ENCODE measurements around the gene MACIR.

The MACIR gene

GRCh38 chr5:103247118-103247517 lies 11.4 kb upstream of the MACIR start:
- Histone ChIP-seq H3K4me1 (ENCODE audit: control insufficient read depth, low read depth, low read length) (no peaks in the 10 kb centered on the region), H3K27ac (ENCODE audit: low read length) (no peak overlapping the region), H3K27me3 (ENCODE audit: control insufficient read depth, insufficient read depth, low read length) (no peaks in the 10 kb centered on the region), H3K9ac (ENCODE audit: low read length) (no peak overlapping the region), H3K9me3 (ENCODE audit: control insufficient read depth, low read depth, low read length) (no peaks in the 10 kb centered on the region), H3K4me3 (ENCODE audit: low read length) (no peak overlapping the region), H3K36me3 (ENCODE audit: control insufficient read depth, low read depth, low read length) (no peaks in the 10 kb centered on the region)

DNA sequence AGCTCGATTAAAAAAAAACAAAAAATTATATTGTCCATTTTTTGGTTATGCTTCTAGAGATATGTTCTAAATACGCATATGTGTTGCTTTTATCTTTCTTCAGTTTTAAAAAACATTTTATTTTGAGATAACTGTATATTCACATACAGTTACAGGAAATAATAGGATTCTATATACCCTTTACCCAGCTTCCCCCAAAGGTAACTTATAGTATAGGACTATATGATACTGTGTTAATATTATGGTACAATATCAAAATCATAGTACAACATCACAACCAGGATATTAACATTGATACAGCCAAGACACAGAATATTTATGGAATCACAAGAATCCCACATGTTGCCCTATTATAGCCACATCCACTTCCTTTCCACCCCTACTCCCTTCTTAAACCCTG lies 9.5 kb upstream of the MACIR start:
- no peak overlapping the region for H3K9ac ChIP-seq (ENCODE audit: low read length)
- no peaks in the 10 kb centered on the region for H3K36me3 ChIP-seq (ENCODE audit: control insufficient read depth, low read depth, low read length)

GRCh38 chr5:103254921-103255320 lies 3.6 kb upstream of the MACIR start:
- Histone ChIP-seq H3K36me3 (ENCODE audit: control insufficient read depth, low read depth, low read length) (no peaks in the 10 kb centered on the region), H3K9me3 (ENCODE audit: control insufficient read depth, low read depth, low read length) (no peaks in the 10 kb centered on the region), H3K4me3 (ENCODE audit: low read length) (no peak overlapping the region), H3K27ac (ENCODE audit: low read length) (no peak overlapping the region), H3K9ac (ENCODE audit: low read length) (no peak overlapping the region), H3K27me3 (ENCODE audit: control insufficient read depth, insufficient read depth, low read length) (no peaks in the 10 kb centered on the region), H3K4me1 (ENCODE audit: control insufficient read depth, low read depth, low read length) (no peaks in the 10 kb centered on the region)

More for the DNA sequence above, 9.5 kb upstream of the MACIR start:
- H3K9me3 ChIP-seq (ENCODE audit: control insufficient read depth, low read depth, low read length), result no peaks in the 10 kb centered on the region
- no peak overlapping the region for H3K27ac ChIP-seq (ENCODE audit: low read length)
- no peaks in the 10 kb centered on the region for H3K27me3 ChIP-seq (ENCODE audit: control insufficient read depth, insufficient read depth, low read length)
- H3K4me1 ChIP-seq (ENCODE audit: control insufficient read depth, low read depth, low read length), result no peaks in the 10 kb centered on the region
- no peak overlapping the region for H3K4me3 ChIP-seq (ENCODE audit: low read length)

DNA sequence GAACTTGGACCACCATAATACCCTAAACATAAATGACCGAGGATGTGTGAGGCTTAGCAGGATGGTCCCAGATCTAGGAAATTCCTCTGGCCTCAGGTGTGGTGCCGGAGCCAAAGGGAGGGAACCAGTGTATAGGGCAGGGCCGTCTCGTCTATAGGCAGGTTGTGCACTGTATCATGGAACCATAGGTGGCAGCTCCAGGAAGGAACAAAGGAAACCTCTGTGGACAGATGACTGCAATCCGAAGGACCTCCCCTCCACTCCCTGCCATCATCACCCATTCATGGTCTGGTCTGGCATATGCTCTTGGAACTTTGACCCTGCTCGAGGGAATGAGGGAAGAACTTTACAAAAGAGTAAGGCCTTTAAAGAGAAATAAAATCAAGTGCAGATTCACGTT lies 2.9 kb upstream of the MACIR start:
- H3K9me3 ChIP-seq (ENCODE audit: control insufficient read depth, low read depth, low read length), result no peaks in the 10 kb centered on the region
- H3K27me3 ChIP-seq (ENCODE audit: control insufficient read depth, insufficient read depth, low read length), result no peaks in the 10 kb centered on the region

DNA sequence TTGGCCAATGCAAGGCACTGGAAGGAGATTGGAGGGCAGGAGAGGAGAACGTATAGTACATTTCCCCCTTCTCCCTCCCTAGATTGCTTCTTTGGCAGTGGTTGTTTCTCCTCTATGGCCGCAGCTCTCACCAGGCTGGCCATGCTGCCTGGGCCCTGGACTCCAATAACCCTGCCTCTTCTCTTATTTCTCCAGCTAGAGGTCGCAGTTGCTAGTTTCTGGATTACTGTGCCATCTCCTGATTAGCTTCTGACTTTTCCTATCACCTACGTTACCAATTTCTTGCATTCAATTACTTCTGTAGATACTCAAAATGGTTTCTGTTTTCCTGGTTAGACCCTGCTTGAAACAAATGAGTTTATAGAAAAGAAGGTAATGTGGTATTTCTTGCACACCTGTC lies 2.4 kb upstream of the MACIR start:
- H3K27me3 ChIP-seq (ENCODE audit: control insufficient read depth, insufficient read depth, low read length), result no peaks in the 10 kb centered on the region
- no peak overlapping the region for H3K27ac ChIP-seq (ENCODE audit: low read length)
- H3K9ac ChIP-seq (ENCODE audit: low read length), result no peak overlapping the region
- H3K4me3 ChIP-seq (ENCODE audit: low read length), result no peak overlapping the region
- peaks cover 4% of the 10 kb centered on the region for H3K4me1 ChIP-seq (ENCODE audit: control insufficient read depth, low read depth, low read length)
- H3K9me3 ChIP-seq (ENCODE audit: control insufficient read depth, low read depth, low read length), result no peaks in the 10 kb centered on the region
- H3K36me3 ChIP-seq (ENCODE audit: control insufficient read depth, low read depth, low read length), result no peaks in the 10 kb centered on the region

More for the DNA sequence above, 2.9 kb upstream of the MACIR start:
- Histone ChIP-seq H3K36me3 (ENCODE audit: control insufficient read depth, low read depth, low read length) (no peaks in the 10 kb centered on the region), H3K9ac (ENCODE audit: low read length) (no peak overlapping the region), H3K4me3 (ENCODE audit: low read length) (no peak overlapping the region), H3K27ac (ENCODE audit: low read length) (no peak overlapping the region), H3K4me1 (ENCODE audit: control insufficient read depth, low read depth, low read length) (peaks cover 4% of the 10 kb centered on the region)

DNA sequence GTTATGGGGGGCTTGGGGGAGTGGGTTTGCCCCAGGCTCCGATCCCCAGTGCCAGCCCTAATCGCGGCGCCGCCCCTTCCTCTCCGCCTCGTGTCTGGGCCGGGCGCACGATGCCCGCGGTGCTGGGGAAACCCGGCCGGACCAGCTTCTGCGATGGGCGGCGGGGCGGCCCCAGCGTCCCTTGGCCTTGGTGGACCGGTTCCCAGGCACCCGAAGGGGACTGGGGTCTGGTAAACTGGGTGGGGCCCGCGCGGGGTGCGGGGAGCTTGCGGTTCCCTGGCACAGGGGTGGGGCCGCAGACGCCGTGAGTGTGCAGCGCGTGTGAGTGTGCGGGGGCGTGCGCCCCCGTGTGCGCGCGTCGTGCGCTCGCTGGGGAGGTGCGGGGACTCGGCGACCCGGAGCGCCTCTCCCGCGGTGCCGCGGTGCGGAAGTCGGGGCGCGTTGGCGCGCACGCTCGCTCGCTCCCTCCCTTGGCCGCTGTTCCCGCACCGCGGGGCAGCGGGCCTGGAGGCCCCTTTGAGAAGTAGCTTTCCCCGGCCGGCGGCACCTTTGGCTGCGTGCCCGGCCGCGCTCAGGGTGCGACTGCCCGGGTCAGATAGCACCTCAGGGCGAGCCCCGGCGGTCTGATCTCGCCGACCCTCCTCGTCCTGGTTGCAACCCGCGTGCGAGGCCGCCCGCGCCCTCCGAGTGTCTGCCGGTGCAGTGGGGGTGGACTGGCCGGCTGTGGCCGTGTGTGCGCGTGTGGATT lies 568 bp downstream of the MACIR start:
- H3K4me3 ChIP-seq (ENCODE audit: low read length), result peak overlapping the region; percentile 87
- H3K9ac ChIP-seq (ENCODE audit: low read length), result peak overlapping the region; percentile 66
- no peaks in the 10 kb centered on the region for H3K9me3 ChIP-seq (ENCODE audit: control insufficient read depth, low read depth, low read length)
- no peak overlapping the region for H3K27ac ChIP-seq (ENCODE audit: low read length)
- H3K36me3 ChIP-seq (ENCODE audit: control insufficient read depth, low read depth, low read length), result no peaks in the 10 kb centered on the region
- no peaks in the 10 kb centered on the region for H3K27me3 ChIP-seq (ENCODE audit: control insufficient read depth, insufficient read depth, low read length)
- peaks cover 11% of the 10 kb centered on the region for H3K4me1 ChIP-seq (ENCODE audit: control insufficient read depth, low read depth, low read length)

- peak overlapping the region; percentile 66 for H3K9ac ChIP-seq (ENCODE audit: low read length)
- peak overlapping the region; percentile 87 for H3K4me3 ChIP-seq (ENCODE audit: low read length)
- H3K9me3 ChIP-seq (ENCODE audit: control insufficient read depth, low read depth, low read length), result no peaks in the 10 kb centered on the region
- H3K27me3 ChIP-seq (ENCODE audit: control insufficient read depth, insufficient read depth, low read length), result no peaks in the 10 kb centered on the region
- H3K36me3 ChIP-seq (ENCODE audit: control insufficient read depth, low read depth, low read length), result no peaks in the 10 kb centered on the region
- peaks cover 13% of the 10 kb centered on the region for H3K4me1 ChIP-seq (ENCODE audit: control insufficient read depth, low read depth, low read length)
- no peak overlapping the region for H3K27ac ChIP-seq (ENCODE audit: low read length)
Measured at GRCh38 chr5:103259705-103260355, 1.3 kb downstream of the MACIR start.

GRCh38 chr5:103260951-103261350 lies 2.4 kb downstream of the MACIR start:
- H3K9ac ChIP-seq (ENCODE audit: low read length), result no peak overlapping the region
- H3K27me3 ChIP-seq (ENCODE audit: control insufficient read depth, insufficient read depth, low read length), result no peaks in the 10 kb centered on the region
- no peak overlapping the region for H3K27ac ChIP-seq (ENCODE audit: low read length)
- peak overlapping the region; percentile 87 for H3K4me3 ChIP-seq (ENCODE audit: low read length)
- H3K4me1 ChIP-seq (ENCODE audit: control insufficient read depth, low read depth, low read length), result peaks cover 16% of the 10 kb centered on the region
- no peaks in the 10 kb centered on the region for H3K9me3 ChIP-seq (ENCODE audit: control insufficient read depth, low read depth, low read length)
- H3K36me3 ChIP-seq (ENCODE audit: control insufficient read depth, low read depth, low read length), result no peaks in the 10 kb centered on the region

- H3K27me3 ChIP-seq (ENCODE audit: control insufficient read depth, insufficient read depth, low read length), result no peaks in the 10 kb centered on the region
- H3K36me3 ChIP-seq (ENCODE audit: control insufficient read depth, low read depth, low read length), result peaks cover 9% of the 10 kb centered on the region
- H3K27ac ChIP-seq (ENCODE audit: low read length), result no peak overlapping the region
- H3K4me1 ChIP-seq (ENCODE audit: control insufficient read depth, low read depth, low read length), result peaks cover 16% of the 10 kb centered on the region
- no peak overlapping the region for H3K4me3 ChIP-seq (ENCODE audit: low read length)
- no peak overlapping the region for H3K9ac ChIP-seq (ENCODE audit: low read length)
- no peaks in the 10 kb centered on the region for H3K9me3 ChIP-seq (ENCODE audit: control insufficient read depth, low read depth, low read length)
Measured at GRCh38 chr5:103262422-103262871, 3.9 kb downstream of the MACIR start.

DNA sequence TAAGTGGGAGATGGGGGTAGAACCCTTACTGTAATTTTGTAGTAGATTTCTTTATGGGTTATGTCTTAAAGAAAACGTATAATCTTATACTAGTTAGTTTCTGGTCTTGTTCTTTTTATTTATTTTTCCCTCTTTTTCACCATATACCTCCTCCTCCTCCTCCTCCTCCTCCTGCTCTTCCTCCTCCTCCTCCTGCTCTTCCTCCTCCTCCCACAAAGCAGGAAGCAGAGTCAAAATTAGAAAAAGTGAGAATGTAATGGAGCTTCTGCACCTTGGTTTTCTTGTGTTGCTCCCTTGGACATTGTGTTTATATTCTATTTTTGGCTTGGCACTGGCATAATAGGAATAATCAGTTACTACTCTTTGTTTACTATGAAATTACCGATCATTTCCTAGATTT lies 4.5 kb downstream of the MACIR start:
- Histone ChIP-seq H3K9me3 (ENCODE audit: control insufficient read depth, low read depth, low read length) (no peaks in the 10 kb centered on the region), H3K4me1 (ENCODE audit: control insufficient read depth, low read depth, low read length) (peaks cover 16% of the 10 kb centered on the region), H3K36me3 (ENCODE audit: control insufficient read depth, low read depth, low read length) (peaks cover 13% of the 10 kb centered on the region), H3K27me3 (ENCODE audit: control insufficient read depth, insufficient read depth, low read length) (no peaks in the 10 kb centered on the region), H3K27ac (ENCODE audit: low read length) (no peak overlapping the region), H3K4me3 (ENCODE audit: low read length) (no peak overlapping the region), H3K9ac (ENCODE audit: low read length) (no peak overlapping the region)

GRCh38 chr5:103264508-103264907 lies 5.9 kb downstream of the MACIR start:
- Histone ChIP-seq H3K4me1 (ENCODE audit: control insufficient read depth, low read depth, low read length) (peaks cover 16% of the 10 kb centered on the region), H3K36me3 (ENCODE audit: control insufficient read depth, low read depth, low read length) (peaks cover 13% of the 10 kb centered on the region), H3K9me3 (ENCODE audit: control insufficient read depth, low read depth, low read length) (no peaks in the 10 kb centered on the region), H3K27ac (ENCODE audit: low read length) (no peak overlapping the region), H3K4me3 (ENCODE audit: low read length) (no peak overlapping the region), H3K27me3 (ENCODE audit: control insufficient read depth, insufficient read depth, low read length) (no peaks in the 10 kb centered on the region), H3K9ac (ENCODE audit: low read length) (no peak overlapping the region)

- Histone ChIP-seq H3K9me3 (ENCODE audit: control insufficient read depth, low read depth, low read length) (no peaks in the 10 kb centered on the region), H3K4me3 (ENCODE audit: low read length) (no peak overlapping the region), H3K36me3 (ENCODE audit: control insufficient read depth, low read depth, low read length) (peaks cover 15% of the 10 kb centered on the region)
Measured at GRCh38 chr5:103270581-103270980, 12.0 kb downstream of the MACIR start.

More at GRCh38 chr5:103270581-103270980, 12.0 kb downstream of the MACIR start:
- no peak overlapping the region for H3K27ac ChIP-seq (ENCODE audit: low read length)
- no peaks in the 10 kb centered on the region for H3K27me3 ChIP-seq (ENCODE audit: control insufficient read depth, insufficient read depth, low read length)
- no peak overlapping the region for H3K9ac ChIP-seq (ENCODE audit: low read length)
- peaks cover 5% of the 10 kb centered on the region for H3K4me1 ChIP-seq (ENCODE audit: control insufficient read depth, low read depth, low read length)
